Measurements from ENCODE around the gene TPCN2. TPM values are rescaled to one million over a fixed set of nuclear protein-coding genes. Genes with fewer than 3 reads are reported as not detected.

TPCN2 gene
- total RNA-seq, 6 experiments from 2014 or later, result 8.0 to 11.2 (median 9.0) TPM

GRCh38 chr11:69170704-69171103 lies 122.0 kb downstream of the TPCN2 start:
- peaks cover 15% of the 10 kb centered on the region for H3K4me1 Mint-ChIP-seq (ENCODE audit: low read depth)
- no peak overlapping the region for H3K4me3 Mint-ChIP-seq
- TF ChIP-seq CTCF (IDR thresholded peaks at IDR 0.05), result no peak
- peaks cover 5% of the 10 kb centered on the region for H3K27me3 Mint-ChIP-seq (ENCODE audit: insufficient read depth)
- H3K27ac Mint-ChIP-seq, result no peak overlapping the region
- H3K36me3 Mint-ChIP-seq (ENCODE audit: low read depth), result no peaks in the 10 kb centered on the region
- no peak for DNase-seq
- peaks cover 5% of the 10 kb centered on the region; the same call in 1 of the 2 replicates for H3K9me3 Mint-ChIP-seq

- H3K4me1 Mint-ChIP-seq (ENCODE audit: low read depth), result peaks cover 9% of the 10 kb centered on the region
- H3K9me3 Mint-ChIP-seq, result peaks cover 5% of the 10 kb centered on the region; the same call in 1 of the 2 replicates
- H3K27me3 Mint-ChIP-seq (ENCODE audit: insufficient read depth), result peaks cover 5% of the 10 kb centered on the region
- no peak overlapping the region for H3K27ac Mint-ChIP-seq
- H3K36me3 Mint-ChIP-seq (ENCODE audit: low read depth), result no peaks in the 10 kb centered on the region
- no peak for TF ChIP-seq CTCF (IDR thresholded peaks at IDR 0.05)
- DNase-seq, result no peak
- H3K4me3 Mint-ChIP-seq, result no peak overlapping the region
These were observed 122.9 kb downstream of the TPCN2 start for GRCh38 chr11:69171476-69172240.

- Mint-ChIP-seq H3K4me3 (no peak overlapping the region), H3K27ac (no peak overlapping the region)
These were observed 123.9 kb downstream of the TPCN2 start for GRCh38 chr11:69172674-69173073.

GRCh38 chr11:69173331-69173730 lies 124.6 kb downstream of the TPCN2 start:
- H3K27me3 Mint-ChIP-seq (ENCODE audit: insufficient read depth), result peaks cover 5% of the 10 kb centered on the region
- H3K36me3 Mint-ChIP-seq (ENCODE audit: low read depth), result no peaks in the 10 kb centered on the region
- no peaks in the 10 kb centered on the region; the same call in 1 of the 2 replicates for H3K4me1 Mint-ChIP-seq (ENCODE audit: low read depth)

More at GRCh38 chr11:69172674-69173073, 123.9 kb downstream of the TPCN2 start:
- no peak for TF ChIP-seq CTCF (IDR thresholded peaks at IDR 0.05)
- Mint-ChIP-seq H3K9me3 (peaks cover 5% of the 10 kb centered on the region; the same call in 1 of the 2 replicates), H3K4me1 (ENCODE audit: low read depth) (no peaks in the 10 kb centered on the region; the same call in 1 of the 2 replicates), H3K36me3 (ENCODE audit: low read depth) (no peaks in the 10 kb centered on the region), H3K27me3 (ENCODE audit: insufficient read depth) (peaks cover 5% of the 10 kb centered on the region)
- no peak for DNase-seq

GRCh38 chr11:69173925-69174581 lies 125.3 kb downstream of the TPCN2 start:
- no peaks in the 10 kb centered on the region; the same call in 1 of the 2 replicates for H3K4me1 Mint-ChIP-seq (ENCODE audit: low read depth)
- H3K27ac Mint-ChIP-seq, result no peak overlapping the region
- no peak overlapping the region for H3K4me3 Mint-ChIP-seq
- H3K9me3 Mint-ChIP-seq, result peaks cover 5% of the 10 kb centered on the region; the same call in 1 of the 2 replicates
- H3K36me3 Mint-ChIP-seq (ENCODE audit: low read depth), result no peaks in the 10 kb centered on the region
- DNase-seq, result peak; percentile 3
- no peak for TF ChIP-seq CTCF (IDR thresholded peaks at IDR 0.05)
- H3K27me3 Mint-ChIP-seq (ENCODE audit: insufficient read depth), result peaks cover 7% of the 10 kb centered on the region

More at GRCh38 chr11:69173331-69173730, 124.6 kb downstream of the TPCN2 start:
- TF ChIP-seq CTCF (IDR thresholded peaks at IDR 0.05), result no peak
- H3K4me3 Mint-ChIP-seq, result no peak overlapping the region
- DNase-seq, result no peak
- H3K9me3 Mint-ChIP-seq, result peaks cover 5% of the 10 kb centered on the region; the same call in 1 of the 2 replicates
- no peak overlapping the region for H3K27ac Mint-ChIP-seq

Measured in HFFc6 (cell line).